MM.1S (cell line): ENCODE measurements around the gene OR2L5.
A peak's percentile ranks its signal among the peaks of the same experiment; 100 is the strongest.

ENCODE experiments used
- DNase-seq: peaks from one replicate; pipeline ENCODE4 v3.0.0-alpha.2; 2015
- H2AFZ ChIP-seq: fragments of 300-600 bp; sonication (generic); 2 replicates; pipeline ENCODE4 v1.6.0; 2016; ENCODE audit warnings: antibody characterized with exemption, low read length
- H3F3A ChIP-seq: fragments of 300-600 bp; sonication (generic); 2 replicates; pipeline ENCODE4 v1.6.1; 2016; ENCODE audit warnings: mild to moderate bottlenecking, antibody characterized with exemption, low read length, moderate library complexity, mixed read lengths; ENCODE audit not compliant: insufficient read depth
- H3K27ac ChIP-seq: fragments of 300-600 bp; sonication (generic); 2 replicates; pipeline ENCODE4 v1.5.1; 2016; ENCODE audit warnings: mild to moderate bottlenecking, low read length
- H3K27me3 ChIP-seq: fragments of 300-600 bp; sonication (generic); replicated peaks from 2 replicates; pipeline ENCODE4 v1.6.0; 2016; ENCODE audit warnings: low read length; ENCODE audit not compliant: insufficient read depth
- H3K36me3 ChIP-seq: fragments of 300-600 bp; sonication (generic); replicated peaks from 2 replicates; pipeline ENCODE4 v1.6.1; 2016; ENCODE audit warnings: mild to moderate bottlenecking, low read length, mixed read lengths; ENCODE audit not compliant: insufficient read depth
- H3K4me1 ChIP-seq: fragments of 300-600 bp; sonication (generic); 2 replicates; pipeline ENCODE4 v1.6.1; 2016; ENCODE audit warnings: low read length, mixed read lengths
- H3K4me2 ChIP-seq: fragments of 300-600 bp; sonication (generic); 2 replicates; pipeline ENCODE4 v1.6.0; 2016; ENCODE audit warnings: low read depth, low read length
- H3K4me3 ChIP-seq: fragments of 300-600 bp; sonication (generic); 2 replicates; pipeline ENCODE4 v1.5.1; 2016; ENCODE audit warnings: low read length, mixed read lengths
- H3K79me2 ChIP-seq: fragments of 300-600 bp; sonication (generic); 2 replicates; pipeline ENCODE4 v1.6.1; 2016; ENCODE audit warnings: mixed run types, low read length, mixed read lengths
- H3K9ac ChIP-seq: fragments of 300-600 bp; sonication (generic); 2 replicates; pipeline ENCODE4 v1.6.1; 2016; ENCODE audit warnings: low read length, mixed read lengths
- H3K9me2 ChIP-seq: fragments of 300-600 bp; sonication (generic); replicated peaks from 2 replicates; pipeline ENCODE4 v1.6.1; 2016; ENCODE audit warnings: mild to moderate bottlenecking, low read length, mixed read lengths; ENCODE audit not compliant: insufficient read depth
- H3K9me3 ChIP-seq: fragments of 300-600 bp; sonication (generic); replicated peaks from 2 replicates; pipeline ENCODE4 v1.6.1; 2016; ENCODE audit warnings: mild to moderate bottlenecking, low read length, mixed read lengths; ENCODE audit not compliant: insufficient read depth
- H4K20me1 ChIP-seq: fragments of 300-600 bp; sonication (generic); 2 replicates; pipeline ENCODE4 v1.6.1; 2016; ENCODE audit warnings: mild to moderate bottlenecking, low read length, moderate library complexity, mixed read lengths; ENCODE audit not compliant: insufficient read depth
- EZH2 ChIP-seq: fragments of 300-600 bp; sonication (generic); optimal IDR thresholded peaks from 2 replicates; pipeline ENCODE3; 2017; ENCODE audit warnings: low read depth, mild to moderate bottlenecking, antibody characterized with exemption, low read length, mixed read lengths
- EZH2phosphoT487 ChIP-seq: fragments of 300-600 bp; sonication (generic); IDR thresholded peaks from 2 replicates; pipeline ENCODE4 v1.6.1; 2018; ENCODE audit warnings: antibody characterized with exemption, low read length
- TF ChIP-seq, protein P1 (sequence below): fragments of 300-600 bp; sonication (generic); IDR thresholded peaks from 2 replicates; pipeline ENCODE4 v1.5.1; 2016; ENCODE audit warnings: antibody characterized with exemption, low read length, mixed read lengths

The OR2L5 gene

GRCh38 chr1:248029770-248030169, 16.3 kb downstream of the OR2L5 start, which contains the start of gene OR2L2:
TSS of gene OR2L2 (plus strand) at chr1:248030070. CDS start at chr1:248038268, 8,198 bp downstream.
- Histone ChIP-seq H3F3A (no peaks in the 10 kb centered on the region), H2AFZ (no peak within 1 kb of the TSS), H3K9ac (no peak within 1 kb of the TSS), H3K4me1 (no peaks in the 10 kb centered on the region), H3K4me3 (no peak within 1 kb of the TSS), H3K9me2 (no peaks in the 10 kb centered on the region), H3K27ac (no peak within 1 kb of the TSS), H3K79me2 (no peaks in the 10 kb centered on the region), H3K27me3 (no peaks in the 10 kb centered on the region), H3K36me3 (no peaks in the 10 kb centered on the region), H3K9me3 (no peaks in the 10 kb centered on the region), H3K4me2 (no peak within 1 kb of the TSS), H4K20me1 (no peaks in the 10 kb centered on the region)
- DNase-seq = no peak
- TF ChIP-seq EZH2 (no peak), EZH2phosphoT487 (no peak)
- TF ChIP-seq, protein P1, sequence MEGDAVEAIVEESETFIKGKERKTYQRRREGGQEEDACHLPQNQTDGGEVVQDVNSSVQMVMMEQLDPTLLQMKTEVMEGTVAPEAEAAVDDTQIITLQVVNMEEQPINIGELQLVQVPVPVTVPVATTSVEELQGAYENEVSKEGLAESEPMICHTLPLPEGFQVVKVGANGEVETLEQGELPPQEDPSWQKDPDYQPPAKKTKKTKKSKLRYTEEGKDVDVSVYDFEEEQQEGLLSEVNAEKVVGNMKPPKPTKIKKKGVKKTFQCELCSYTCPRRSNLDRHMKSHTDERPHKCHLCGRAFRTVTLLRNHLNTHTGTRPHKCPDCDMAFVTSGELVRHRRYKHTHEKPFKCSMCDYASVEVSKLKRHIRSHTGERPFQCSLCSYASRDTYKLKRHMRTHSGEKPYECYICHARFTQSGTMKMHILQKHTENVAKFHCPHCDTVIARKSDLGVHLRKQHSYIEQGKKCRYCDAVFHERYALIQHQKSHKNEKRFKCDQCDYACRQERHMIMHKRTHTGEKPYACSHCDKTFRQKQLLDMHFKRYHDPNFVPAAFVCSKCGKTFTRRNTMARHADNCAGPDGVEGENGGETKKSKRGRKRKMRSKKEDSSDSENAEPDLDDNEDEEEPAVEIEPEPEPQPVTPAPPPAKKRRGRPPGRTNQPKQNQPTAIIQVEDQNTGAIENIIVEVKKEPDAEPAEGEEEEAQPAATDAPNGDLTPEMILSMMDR = no peak

DNA sequence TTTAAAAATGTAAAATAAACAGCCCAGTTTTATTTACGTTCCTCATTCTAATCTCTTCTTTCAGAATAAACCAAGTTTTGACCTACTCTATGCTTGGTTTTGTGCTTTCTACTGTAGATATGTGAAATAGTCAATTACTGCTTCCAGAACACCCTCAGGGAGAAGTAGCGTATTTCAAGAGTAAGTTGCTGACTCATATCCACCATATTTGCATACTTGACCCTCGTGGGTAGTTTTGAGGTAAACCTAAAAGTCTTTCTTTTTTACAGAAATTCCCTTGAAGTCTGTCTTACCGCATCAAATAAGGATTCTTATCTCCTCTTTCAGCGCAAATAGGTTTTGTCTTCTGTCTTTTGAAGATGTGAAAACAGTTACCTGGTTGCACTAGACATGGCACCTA, 31.7 kb downstream of the OR2L5 start:
- Histone ChIP-seq H3K4me3 (peak overlapping the region; percentile 43), H2AFZ (peak overlapping the region; percentile 17), H3F3A (peaks cover 12% of the 10 kb centered on the region), H3K27me3 (no peaks in the 10 kb centered on the region), H3K79me2 (no peaks in the 10 kb centered on the region), H3K9me3 (no peaks in the 10 kb centered on the region), H3K27ac (peak overlapping the region; percentile 31; the same call in 1 of the 2 replicates), H3K4me2 (peak overlapping the region; percentile 57), H4K20me1 (no peaks in the 10 kb centered on the region), H3K9ac (no peak overlapping the region), H3K9me2 (no peaks in the 10 kb centered on the region; the same call in 1 of the 2 replicates), H3K4me1 (peaks cover 4% of the 10 kb centered on the region; the same call in 1 of the 2 replicates), H3K36me3 (no peaks in the 10 kb centered on the region)
- TF ChIP-seq, protein P1 = no peak
- TF ChIP-seq EZH2 = no peak
- TF ChIP-seq EZH2phosphoT487 = no peak
- DNase-seq = peak; percentile 92

DNA sequence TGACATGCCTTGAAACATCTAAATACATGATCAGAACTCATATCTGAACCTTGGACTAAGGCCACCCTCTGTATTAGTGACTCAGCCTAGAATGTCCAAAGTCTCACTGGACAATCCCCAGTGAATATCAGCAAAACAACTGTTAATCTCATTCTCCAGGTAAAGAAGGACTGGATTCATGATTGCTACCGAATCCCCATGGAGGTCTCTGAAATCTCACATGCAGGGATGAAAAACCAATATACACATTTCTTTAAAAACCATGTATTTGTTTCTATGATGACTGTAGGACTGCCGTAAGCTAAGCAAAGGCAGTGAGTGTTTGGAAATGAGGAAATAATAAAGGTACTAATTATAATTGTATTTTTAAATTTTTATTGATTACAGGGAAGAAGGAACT, 33.1 kb downstream of the OR2L5 start, which contains the start of gene OR2L3:
Gene OR2L3 (plus strand): TSS at position 301 of the 400 bp plus-strand sequence. CDS start 13,846 bp downstream, outside the sequence.
- Histone ChIP-seq H4K20me1 (no peaks in the 10 kb centered on the region), H3K4me2 (peak within 1 kb of the TSS; percentile 57), H3K9me3 (no peaks in the 10 kb centered on the region), H3K4me1 (peaks cover 4% of the 10 kb centered on the region; the same call in 1 of the 2 replicates), H2AFZ (0 out of 2 replicates have a peak within 1 kb of the TSS, but pooled peaks have one; percentile 17), H3F3A (peaks cover 12% of the 10 kb centered on the region), H3K27me3 (no peaks in the 10 kb centered on the region), H3K79me2 (no peaks in the 10 kb centered on the region), H3K27ac (peak within 1 kb of the TSS; percentile 31; the same call in 1 of the 2 replicates), H3K9me2 (no peaks in the 10 kb centered on the region; the same call in 1 of the 2 replicates), H3K36me3 (no peaks in the 10 kb centered on the region), H3K4me3 (peak within 1 kb of the TSS; percentile 43; the same call in 1 of the 2 replicates), H3K9ac (no peak within 1 kb of the TSS)
- TF ChIP-seq EZH2 = no peak
- TF ChIP-seq, protein P1 = no peak
- no peak for TF ChIP-seq EZH2phosphoT487
- no peak for DNase-seq
